Measurements from ENCODE around the gene RBM33. TPM values are rescaled to one million over a fixed set of nuclear protein-coding genes. Genes with fewer than 3 reads are reported as not detected.
A peak's percentile ranks its signal among the peaks of the same experiment; 100 is the strongest.

RBM33 gene
- total and polyA plus RNA-seq, 9 of the 15 experiments (the other 6 are each of a cell fraction or from before 2014, with no cell fraction given), result 4.4 to 80.7 (median 27.3) TPM

GRCh38 chr7:155594961-155595366, 49.5 kb upstream of the RBM33 start (continued):
- 0 out of 6 replicates have a peak, but pooled peaks of 1 of the 3 experiments have one; percentile 20 for TF ChIP-seq CTCF (IDR thresholded peaks at IDR 0.05 in 2 of 3, conservative IDR thresholded peaks at IDR 0.05 in 1 of 3; ENCODE audit: insufficient read depth in 2 of 3, low read depth in 1 of 3, low read length in 3 of 3)
- 0 out of 2 replicates have a peak, but pooled peaks have one; percentile 24 for TF ChIP-seq CEBPB (tag; IDR thresholded peaks at IDR 0.05)
- TF ChIP-seq ESRRB (CRISPR knock-in tag; IDR thresholded peaks at IDR 0.05; ENCODE audit: borderline replicate concordance), result no peak

GRCh38 chr7:155597753-155598140, 46.7 kb upstream of the RBM33 start:
- H3K4me1 ChIP-seq (replicated peaks in 1 of 2; ENCODE audit: control insufficient read depth in 2 of 2, insufficient read depth in 2 of 2, low read length in 2 of 2), result peaks cover 0 to 5% of the 10 kb centered on the region in 2 experiments; a peak in 2 of 5 replicates
- H3K9ac ChIP-seq (ENCODE audit: insufficient read depth in 1 of 2, low read depth in 2 of 2, low read length in 2 of 2), result no peak overlapping the region
- H3K9me1 ChIP-seq (ENCODE audit: control insufficient read depth, insufficient read depth, low read length), result no peaks in the 10 kb centered on the region
- FAIRE-seq, result no peak
- H3K36me3 ChIP-seq (ENCODE audit: control insufficient read depth, insufficient read depth, low read length), result no peaks in the 10 kb centered on the region
- CTCF ChIA-PET (ENCODE audit: low intra/inter-chr PET ratio), result interaction anchor here (4.3 kb wide), 1 partner anchor 171 kb away, joined by 32 read pairs; no protein-coding TSS in a partner anchor
- no peak overlapping the region for H3K4me3 ChIP-seq
- BruUV-seq (replicated peaks), result no TSS peak
- H2AFZ ChIP-seq (ENCODE audit: low read depth, low read length), result no peak overlapping the region
- POLR2A ChIA-PET, result interaction anchor here (0.6 kb wide), 1 partner anchor 15 kb away, joined by 4 read pairs; no protein-coding TSS in a partner anchor
- no peak for TF ChIP-seq SOX6 (IDR thresholded peaks at IDR 0.05)
- TF ChIP-seq EWSR1 (IDR thresholded peaks at IDR 0.05; ENCODE audit: borderline replicate concordance, low read depth, partially characterized antibody), result no peak
- no peak for TF ChIP-seq CHD7 (IDR thresholded peaks at IDR 0.05; ENCODE audit: low read depth, low read length)
- intact Hi-C loops (cut with micrococcal nuclease) (loop anchor here (1.0 to 5.0 kb wide), 3 partner anchors 125 to 171 kb away; no protein-coding TSS in a partner anchor), in situ Hi-C loops (cut with MboI) (no loop called here)
- 0 out of 2 replicates have a peak, but pooled peaks cover 7% of the 10 kb centered on the region for H4K20me1 ChIP-seq (replicated peaks; ENCODE audit: control insufficient read depth, insufficient read depth, low read length)
- no peak overlapping the region for H3K4me2 ChIP-seq (ENCODE audit: insufficient read depth, low read length)
- 0% methylated on average over 1 of the region's 1 CpG for WGBS (ENCODE audit: insufficient coverage, low coverage, missing lambda C conversion rate)
- no peaks in the 10 kb centered on the region for H3K9me3 ChIP-seq (replicated peaks; ENCODE audit: control insufficient read depth, insufficient read depth, low read depth, low read length)
- no peak overlapping the region for H3K27ac ChIP-seq (ENCODE audit: extremely low read depth, low read depth, low read length)
- DNase-seq (ENCODE audit: extremely low read depth in 1 of 4, low spot score in 3 of 4), result no peak
- no peaks in the 10 kb centered on the region for H3K79me2 ChIP-seq (ENCODE audit: control insufficient read depth, insufficient read depth, low read length)
- ATAC-seq, result no peak
- peaks cover 40 to 61% of the 10 kb centered on the region in 2 experiments for H3K27me3 ChIP-seq (ENCODE audit: control insufficient read depth in 2 of 2, insufficient read depth in 2 of 2, low read length in 2 of 2)

Data from K562 (cell line).